ENCODE results near the gene DIPK1C.

The DIPK1C gene

GRCh38 chr18:74495581-74496507 is 38.7 kb upstream of the DIPK1C start, which contains the start of gene CNDP2:
Gene CNDP2 (plus strand): TSS chr18:74496363. CDS start chr18:74499974, 3,611 bp downstream.
- peak; percentile 99 for DNase-seq (ENCODE audit: low spot score)
- TF ChIP-seq CTCF (IDR thresholded peaks at IDR 0.05; ENCODE audit: extremely low read depth, insufficient read depth, missing control alignments) = no peak
- in situ Hi-C loops (cut with MboI; ENCODE audit: low pct_unique_long_range_greater_than_20kb, low sequenced_read_pairs, unreplicated experiment) = loop anchor here (10.0 kb wide), 1 partner anchor 141 kb away; no protein-coding TSS in a partner anchor

DNA sequence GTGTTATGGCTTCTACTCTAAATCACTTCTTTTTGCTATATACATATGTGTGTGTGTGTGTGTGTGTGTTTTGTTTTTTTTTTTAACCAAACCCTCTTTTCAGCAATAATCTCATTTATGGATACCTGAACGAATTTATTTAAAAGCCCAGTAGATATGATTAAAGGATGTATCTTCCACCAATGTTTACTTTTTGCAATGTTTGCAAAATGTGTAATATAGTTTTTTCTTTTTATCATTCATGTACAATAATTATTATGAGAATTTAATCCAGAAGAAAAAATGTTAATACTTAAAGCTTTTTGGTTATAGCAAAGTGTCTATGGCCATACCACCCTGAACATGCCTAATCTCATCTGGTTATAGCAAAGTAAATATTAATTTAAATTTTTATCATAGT is 37.4 kb upstream of the DIPK1C start:
- in situ Hi-C loops (cut with MboI; ENCODE audit: low pct_unique_long_range_greater_than_20kb, low sequenced_read_pairs, unreplicated experiment) = loop anchor here (10.0 kb wide), 1 partner anchor 140 kb away; no protein-coding TSS in a partner anchor
- TF ChIP-seq CTCF (IDR thresholded peaks at IDR 0.05; ENCODE audit: extremely low read depth, insufficient read depth, missing control alignments) = no peak

DNA sequence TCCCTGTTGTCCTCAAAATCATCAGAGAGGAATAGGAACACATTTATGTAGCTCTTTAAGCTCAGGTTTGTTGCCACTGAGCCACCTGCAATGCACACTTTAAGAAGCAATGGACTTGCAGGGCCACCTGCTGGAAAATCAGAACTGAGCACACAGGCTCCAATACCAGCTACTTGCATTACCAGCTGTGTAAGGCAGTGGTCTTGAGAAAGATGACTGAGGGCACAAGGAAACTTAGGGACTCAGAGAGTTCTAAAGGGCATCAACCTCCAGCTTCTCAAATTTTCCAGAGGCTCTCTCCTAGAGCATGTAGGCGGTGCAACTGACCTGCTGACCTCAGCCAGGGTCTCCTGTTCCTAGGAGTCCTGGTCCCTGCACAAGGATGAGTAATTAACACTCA is 36.6 kb upstream of the DIPK1C start:
- DNase-seq (ENCODE audit: low spot score) = peak; percentile 58
- in situ Hi-C loops (cut with MboI; ENCODE audit: low pct_unique_long_range_greater_than_20kb, low sequenced_read_pairs, unreplicated experiment) = loop anchor here (10.0 kb wide), 1 partner anchor 139 kb away; no protein-coding TSS in a partner anchor
- peak; percentile 73 for TF ChIP-seq CTCF (IDR thresholded peaks at IDR 0.05; ENCODE audit: extremely low read depth, insufficient read depth, missing control alignments)

More for the DNA sequence above, 37.4 kb upstream of the DIPK1C start:
- DNase-seq (ENCODE audit: low spot score) = no peak

- TF ChIP-seq CTCF (IDR thresholded peaks at IDR 0.05; ENCODE audit: extremely low read depth, insufficient read depth, missing control alignments) = no peak
- in situ Hi-C loops (cut with MboI; ENCODE audit: low pct_unique_long_range_greater_than_20kb, low sequenced_read_pairs, unreplicated experiment) = loop anchor here (10.0 kb wide), 1 partner anchor 137 kb away; no protein-coding TSS in a partner anchor
- DNase-seq (ENCODE audit: low spot score) = no peak
These were observed 35.2 kb upstream of the DIPK1C start for GRCh38 chr18:74492259-74492658.

DNA sequence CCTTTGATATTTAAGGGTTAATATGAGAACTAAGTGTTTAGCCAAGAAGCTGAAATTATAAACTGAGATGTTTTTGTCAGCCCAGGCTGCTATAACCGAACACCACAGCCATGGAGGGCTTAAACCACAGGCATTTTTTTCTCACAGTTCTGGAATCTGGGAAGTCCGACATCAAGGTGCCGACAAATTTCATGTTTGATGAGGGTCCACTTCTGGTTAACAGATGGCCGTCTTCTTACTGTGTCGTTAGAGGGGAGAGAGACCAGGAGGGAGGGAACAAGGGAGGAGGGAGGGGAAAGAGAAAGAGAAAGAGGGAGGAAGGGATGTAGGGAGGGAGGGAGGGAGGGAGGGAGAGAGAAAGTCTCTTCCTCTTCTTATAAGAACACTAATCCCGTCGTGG is 32.6 kb upstream of the DIPK1C start:
- in situ Hi-C loops (cut with MboI; ENCODE audit: low pct_unique_long_range_greater_than_20kb, low sequenced_read_pairs, unreplicated experiment) = loop anchor here (10.0 kb wide), 1 partner anchor 135 kb away; no protein-coding TSS in a partner anchor
- DNase-seq (ENCODE audit: low spot score) = no peak
- no peak for TF ChIP-seq CTCF (IDR thresholded peaks at IDR 0.05; ENCODE audit: extremely low read depth, insufficient read depth, missing control alignments)

DNA sequence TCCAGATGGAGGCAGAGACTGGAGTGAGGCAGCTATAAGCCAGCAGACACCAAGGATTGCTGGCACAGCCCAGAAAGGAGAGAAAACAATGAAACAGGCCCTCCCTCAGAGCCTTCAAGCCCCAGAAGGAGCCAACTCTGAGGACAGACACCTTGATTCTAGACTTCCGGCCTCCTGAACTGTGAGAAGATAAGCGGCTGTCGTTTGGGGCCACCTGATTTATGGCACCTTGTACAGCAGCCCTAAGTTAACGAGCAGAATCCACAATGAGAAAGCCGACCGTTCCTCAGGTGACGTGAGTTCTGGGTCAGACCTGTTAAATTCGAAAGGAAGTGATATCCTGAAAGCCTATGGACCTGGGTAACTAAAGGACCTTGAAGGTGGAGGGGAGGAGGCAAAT is 31.8 kb upstream of the DIPK1C start:
- no peak for TF ChIP-seq CTCF (IDR thresholded peaks at IDR 0.05; ENCODE audit: extremely low read depth, insufficient read depth, missing control alignments)
- in situ Hi-C loops (cut with MboI; ENCODE audit: low pct_unique_long_range_greater_than_20kb, low sequenced_read_pairs, unreplicated experiment) = no loop called here
- DNase-seq (ENCODE audit: low spot score) = no peak

Data from GM13977 (cell line).